ENCODE results near the gene RPL3. TPM values are rescaled to one million over a fixed set of nuclear protein-coding genes. Genes with fewer than 3 reads are reported as not detected.
A peak's percentile ranks its signal among the peaks of the same experiment; 100 is the strongest.

Gene RPL3
- total RNA-seq, 1 experiment from 2014 or later = 3,009 TPM

GRCh38 chr22:39315389-39315788 is 4.0 kb downstream of the RPL3 start:
- DNase-seq (ENCODE audit: low spot score) = no peak

GRCh38 chr22:39314251-39314971 is 5.0 kb downstream of the RPL3 start:
- no peak for ATAC-seq
- TF ChIP-seq TP53 (CRISPR knock-in tag; IDR thresholded peaks at IDR 0.05) = no peak
- TF ChIP-seq STAT6 (CRISPR knock-in tag; conservative IDR thresholded peaks at IDR 0.05; ENCODE audit: low read depth) = no peak
- TF ChIP-seq OVOL2 (CRISPR knock-in tag; IDR thresholded peaks at IDR 0.05; ENCODE audit: borderline replicate concordance) = no peak
- TF ChIP-seq ZNF281 (CRISPR knock-in tag; IDR thresholded peaks at IDR 0.05) = no peak
- no peak for TF ChIP-seq E2F4 (CRISPR knock-in tag; IDR thresholded peaks at IDR 0.05; ENCODE audit: borderline replicate concordance, low read depth)
- TF ChIP-seq PRRX2 (CRISPR knock-in tag; IDR thresholded peaks at IDR 0.05) = 0 out of 2 replicates have a peak, but pooled peaks have one; percentile 15
- peak; percentile 11; the same call in 1 of the 2 replicates for TF ChIP-seq ZNF671 (CRISPR knock-in tag; IDR thresholded peaks at IDR 0.05)
- TF ChIP-seq JUN (CRISPR knock-in tag; IDR thresholded peaks at IDR 0.05) = no peak
- peak; percentile 27; the same call in 1 of the 2 replicates for TF ChIP-seq ZNF416 (CRISPR knock-in tag; IDR thresholded peaks at IDR 0.05)
- peak; percentile 71; the same call in 1 of the 2 replicates for TF ChIP-seq NFATC4 (CRISPR knock-in tag; IDR thresholded peaks at IDR 0.05)
- no peak for TF ChIP-seq SOX15 (CRISPR knock-in tag; IDR thresholded peaks at IDR 0.05)
- 0 out of 2 replicates have a peak, but pooled peaks have one; percentile 25 for TF ChIP-seq RORB (CRISPR knock-in tag; IDR thresholded peaks at IDR 0.05)
- no peak for TF ChIP-seq AR (CRISPR knock-in tag; IDR thresholded peaks at IDR 0.05)
- no peak for TF ChIP-seq HMGA2 (CRISPR knock-in tag; IDR thresholded peaks at IDR 0.05)
- no peaks in the 10 kb centered on the region for H3K9me3 Mint-ChIP-seq
- ChIA-PET POLR2A (interaction anchor here (0.5 kb wide), 1 partner anchor 17 kb away, joined by 3 read pairs; no protein-coding TSS in a partner anchor), CTCF (interaction anchor here (1.2 kb wide), 1 partner anchor 179 kb away, joined by 3 read pairs; no protein-coding TSS in a partner anchor)
- peaks cover 82% of the 10 kb centered on the region for H3K36me3 Mint-ChIP-seq
- H3K4me3 Mint-ChIP-seq = 0 out of 2 replicates have a peak overlapping the region, but pooled peaks have one; percentile 20
- DNase-seq (ENCODE audit: low spot score) = no peak
- peak overlapping the region; percentile 91; the same call in 1 of the 2 replicates for H3K27ac Mint-ChIP-seq
- H3K4me1 Mint-ChIP-seq = peaks cover 66% of the 10 kb centered on the region
- no peaks in the 10 kb centered on the region for H3K27me3 Mint-ChIP-seq (ENCODE audit: low read depth)

More at GRCh38 chr22:39315389-39315788, 4.0 kb downstream of the RPL3 start:
- 0 out of 2 replicates have a peak, but pooled peaks have one; percentile 32 for TF ChIP-seq ATF1 (CRISPR knock-in tag; IDR thresholded peaks at IDR 0.05)
- TF ChIP-seq ERG (CRISPR knock-in tag; IDR thresholded peaks at IDR 0.05) = peak; percentile 55; the same call in 1 of the 2 replicates
- no peak for TF ChIP-seq ELF4 (CRISPR knock-in tag; IDR thresholded peaks at IDR 0.05; ENCODE audit: low read depth)
- TF ChIP-seq PRRX2 (CRISPR knock-in tag; IDR thresholded peaks at IDR 0.05) = 0 out of 2 replicates have a peak, but pooled peaks have one; percentile 12
- no peak for ATAC-seq
- H3K4me3 Mint-ChIP-seq = peak overlapping the region; percentile 99
- H3K27me3 Mint-ChIP-seq (ENCODE audit: low read depth) = peaks cover 4% of the 10 kb centered on the region; the same call in 1 of the 2 replicates
- H3K9me3 Mint-ChIP-seq = no peaks in the 10 kb centered on the region
- H3K27ac Mint-ChIP-seq = peak overlapping the region; percentile 80
- peaks cover 57% of the 10 kb centered on the region for H3K4me1 Mint-ChIP-seq
- CTCF ChIA-PET = interaction anchor here (0.8 to 3.1 kb wide), 4 partner anchors 9 to 69 kb away, joined by 3 to 24 read pairs (median 4); no protein-coding TSS in a partner anchor
- POLR2A ChIA-PET = interaction anchor here (0.5 to 1.7 kb wide), 3 partner anchors 15 to 65 kb away, joined by 3 to 4 read pairs (median 3); no protein-coding TSS in a partner anchor
- H3K36me3 Mint-ChIP-seq = peaks cover 82% of the 10 kb centered on the region
